KOPT-K1 (cell line): ENCODE measurements around the gene P2RY14.

ENCODE experiments used
- H3K27ac ChIP-seq: fragments of 200-600 bp; sonication (generic); 2 replicates; pipeline ENCODE4 v1.5.1; 2016; ENCODE audit warnings: antibody characterized with exemption, mild to moderate bottlenecking, low read depth, low read length; ENCODE audit not compliant: poor library complexity, severe bottlenecking
- H3K36me3 ChIP-seq: fragments of 200-600 bp; sonication (generic); 2 replicates; pipeline ENCODE4 v1.5.1; 2017; ENCODE audit warnings: antibody characterized with exemption, mild to moderate bottlenecking, low read length, moderate library complexity; ENCODE audit not compliant: insufficient read depth
- H3K9me3 ChIP-seq: fragments of 200-600 bp; sonication (generic); 2 replicates; pipeline ENCODE4 v1.5.1; 2017; ENCODE audit warnings: antibody characterized with exemption, low read length, mild to moderate bottlenecking; ENCODE audit not compliant: insufficient read depth, poor library complexity, severe bottlenecking

The P2RY14 gene

GRCh38 chr3:151283907-151284461 lies 5.6 kb upstream of the P2RY14 start:
- Histone ChIP-seq H3K27ac (no peak overlapping the region), H3K36me3 (no peaks in the 10 kb centered on the region)

GRCh38 chr3:151283387-151283786 lies 5.0 kb upstream of the P2RY14 start:
- no peak overlapping the region for H3K27ac ChIP-seq
- H3K9me3 ChIP-seq = no peaks in the 10 kb centered on the region
- H3K36me3 ChIP-seq = no peaks in the 10 kb centered on the region

More at GRCh38 chr3:151283907-151284461, 5.6 kb upstream of the P2RY14 start:
- no peaks in the 10 kb centered on the region for H3K9me3 ChIP-seq

- Histone ChIP-seq H3K9me3 (no peaks in the 10 kb centered on the region), H3K36me3 (no peaks in the 10 kb centered on the region), H3K27ac (no peak overlapping the region)
These were observed 4.6 kb upstream of the P2RY14 start for GRCh38 chr3:151282921-151283320.

- H3K9me3 ChIP-seq = no peaks in the 10 kb centered on the region
- H3K36me3 ChIP-seq = no peaks in the 10 kb centered on the region
- no peak overlapping the region for H3K27ac ChIP-seq
These were observed 3.5 kb upstream of the P2RY14 start for GRCh38 chr3:151281671-151282324.

- Histone ChIP-seq H3K27ac (no peak overlapping the region), H3K36me3 (no peaks in the 10 kb centered on the region), H3K9me3 (no peaks in the 10 kb centered on the region)
These were observed 1.7 kb downstream of the P2RY14 start for GRCh38 chr3:151276687-151277042.

GRCh38 chr3:151276038-151276686 lies 2.2 kb downstream of the P2RY14 start:
- Histone ChIP-seq H3K9me3 (no peaks in the 10 kb centered on the region), H3K36me3 (no peaks in the 10 kb centered on the region), H3K27ac (no peak overlapping the region)

GRCh38 chr3:151275091-151275490 lies 3.3 kb downstream of the P2RY14 start:
- H3K9me3 ChIP-seq = no peaks in the 10 kb centered on the region
- H3K27ac ChIP-seq = no peak overlapping the region
- H3K36me3 ChIP-seq = no peaks in the 10 kb centered on the region

GRCh38 chr3:151269631-151270030 lies 8.7 kb downstream of the P2RY14 start:
- Histone ChIP-seq H3K36me3 (no peaks in the 10 kb centered on the region), H3K9me3 (no peaks in the 10 kb centered on the region), H3K27ac (no peak overlapping the region)

- H3K36me3 ChIP-seq = no peaks in the 10 kb centered on the region
- H3K9me3 ChIP-seq = no peaks in the 10 kb centered on the region
- H3K27ac ChIP-seq = peak overlapping the region; percentile 67
These were observed 9.8 kb downstream of the P2RY14 start for GRCh38 chr3:151268267-151269235.

- H3K27ac ChIP-seq = no peak overlapping the region
- no peaks in the 10 kb centered on the region for H3K9me3 ChIP-seq
- no peaks in the 10 kb centered on the region for H3K36me3 ChIP-seq
These were observed 11.3 kb downstream of the P2RY14 start for GRCh38 chr3:151267066-151267465.

GRCh38 chr3:151265866-151266265 lies 12.5 kb downstream of the P2RY14 start:
- Histone ChIP-seq H3K9me3 (no peaks in the 10 kb centered on the region), H3K36me3 (0 out of 2 replicates have a peak, but pooled peaks cover 9% of the 10 kb centered on the region), H3K27ac (no peak overlapping the region)

GRCh38 chr3:151265166-151265565 lies 13.2 kb downstream of the P2RY14 start:
- Histone ChIP-seq H3K36me3 (0 out of 2 replicates have a peak, but pooled peaks cover 9% of the 10 kb centered on the region), H3K27ac (no peak overlapping the region), H3K9me3 (no peaks in the 10 kb centered on the region)

GRCh38 chr3:151264605-151265004 lies 13.7 kb downstream of the P2RY14 start:
- H3K27ac ChIP-seq = no peak overlapping the region
- H3K36me3 ChIP-seq = 0 out of 2 replicates have a peak, but pooled peaks cover 9% of the 10 kb centered on the region
- H3K9me3 ChIP-seq = no peaks in the 10 kb centered on the region

GRCh38 chr3:151262871-151263525 lies 15.3 kb downstream of the P2RY14 start:
- no peak overlapping the region for H3K27ac ChIP-seq

More at GRCh38 chr3:151262871-151263525, 15.3 kb downstream of the P2RY14 start:
- H3K9me3 ChIP-seq = no peaks in the 10 kb centered on the region
- 0 out of 2 replicates have a peak, but pooled peaks cover 9% of the 10 kb centered on the region for H3K36me3 ChIP-seq
